Measurements from ENCODE around the gene PTPMT1. TPM values are rescaled to one million over a fixed set of nuclear protein-coding genes. Genes with fewer than 3 reads are reported as not detected.
A peak's percentile ranks its signal among the peaks of the same experiment; 100 is the strongest.

PTPMT1 gene
- total and polyA plus RNA-seq, 12 donors, result 16.9 to 66.9 (median 22.4) TPM

DNA sequence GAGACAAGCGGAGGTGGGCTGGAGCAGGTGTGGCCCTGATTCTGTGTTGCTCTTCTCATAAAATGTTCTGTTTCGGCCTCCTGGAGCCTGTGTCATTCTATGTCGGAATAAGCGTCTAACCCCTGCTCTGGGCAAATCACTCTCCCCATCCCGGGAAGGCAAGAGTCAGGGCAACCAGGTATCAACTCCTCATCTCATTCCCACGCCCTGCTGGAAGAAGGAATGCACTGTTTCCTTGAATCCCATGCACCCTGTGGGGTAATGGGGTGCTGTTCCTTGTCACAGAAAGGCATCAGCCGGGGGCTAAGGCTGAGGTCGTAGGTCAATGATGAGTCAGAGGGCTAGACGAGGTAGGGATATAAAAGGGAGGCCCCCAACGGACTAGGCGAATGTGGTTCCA lies 23.7 kb downstream of the PTPMT1 start:
- DNase-seq (no peak), ATAC-seq (no peak)
- peak overlapping the region in 6 of 10 donors; percentile 21 to 51 (median 44) for H3K4me3 ChIP-seq
- TF ChIP-seq, protein P1, sequence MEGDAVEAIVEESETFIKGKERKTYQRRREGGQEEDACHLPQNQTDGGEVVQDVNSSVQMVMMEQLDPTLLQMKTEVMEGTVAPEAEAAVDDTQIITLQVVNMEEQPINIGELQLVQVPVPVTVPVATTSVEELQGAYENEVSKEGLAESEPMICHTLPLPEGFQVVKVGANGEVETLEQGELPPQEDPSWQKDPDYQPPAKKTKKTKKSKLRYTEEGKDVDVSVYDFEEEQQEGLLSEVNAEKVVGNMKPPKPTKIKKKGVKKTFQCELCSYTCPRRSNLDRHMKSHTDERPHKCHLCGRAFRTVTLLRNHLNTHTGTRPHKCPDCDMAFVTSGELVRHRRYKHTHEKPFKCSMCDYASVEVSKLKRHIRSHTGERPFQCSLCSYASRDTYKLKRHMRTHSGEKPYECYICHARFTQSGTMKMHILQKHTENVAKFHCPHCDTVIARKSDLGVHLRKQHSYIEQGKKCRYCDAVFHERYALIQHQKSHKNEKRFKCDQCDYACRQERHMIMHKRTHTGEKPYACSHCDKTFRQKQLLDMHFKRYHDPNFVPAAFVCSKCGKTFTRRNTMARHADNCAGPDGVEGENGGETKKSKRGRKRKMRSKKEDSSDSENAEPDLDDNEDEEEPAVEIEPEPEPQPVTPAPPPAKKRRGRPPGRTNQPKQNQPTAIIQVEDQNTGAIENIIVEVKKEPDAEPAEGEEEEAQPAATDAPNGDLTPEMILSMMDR (IDR thresholded peaks at IDR 0.05), result no peak
- WGBS, 2 donors, result 82 to 86% methylated on average over 11 of the region's 11 CpGs
- intact Hi-C loops (cut with DNase I), result loop anchor here in 1 of 10 donors (10.0 kb wide), 1 partner anchor 746 kb away; no protein-coding TSS in a partner anchor
- H3K36me3 ChIP-seq, result peaks cover 0 to 14% (median 11%) of the 10 kb centered on the region in 9 donors
- no peaks in the 10 kb centered on the region for H3K9me3 ChIP-seq
- H3K27ac ChIP-seq, result peak overlapping the region in 1 of 10 donors; percentile 16
- peaks cover 2 to 36% (median 16%) of the 10 kb centered on the region in 9 donors for H3K4me1 ChIP-seq
- H3K27me3 ChIP-seq, result peaks cover 0 to 52% (median 36%) of the 10 kb centered on the region in 7 donors

DNA sequence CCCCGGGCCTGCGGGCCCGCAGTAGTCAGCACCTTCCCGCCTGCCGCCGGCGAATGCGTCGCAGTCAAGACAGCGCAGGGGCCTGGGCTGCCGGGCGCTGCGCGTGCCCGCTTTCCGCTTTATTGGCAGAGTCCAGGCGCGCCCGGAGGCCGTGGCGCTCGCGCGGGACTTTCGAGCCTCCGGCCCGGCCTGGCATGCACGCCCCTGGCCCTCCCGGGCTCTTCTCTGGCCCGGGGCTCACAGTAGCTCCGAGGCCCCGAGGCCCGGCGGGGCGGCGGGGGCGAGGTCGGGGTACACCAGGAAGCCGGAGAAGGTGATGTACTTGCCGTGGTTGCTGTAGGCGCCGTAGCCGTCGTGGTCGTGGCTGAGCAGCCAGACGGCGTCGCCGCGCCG lies 24.2 kb downstream of the PTPMT1 start:
- intact Hi-C loops (cut with DNase I), result loop anchor here in 1 of 10 donors (10.0 kb wide), 1 partner anchor 745 kb away; no protein-coding TSS in a partner anchor
- Histone ChIP-seq H3K36me3 (peaks cover 0 to 9% (median 6%) of the 10 kb centered on the region in 9 donors), H3K27me3 (peaks cover 0 to 57% (median 40%) of the 10 kb centered on the region in 7 donors), H3K4me1 (peaks cover 2 to 40% (median 20%) of the 10 kb centered on the region in 9 donors), H3K27ac (peak overlapping the region in 1 of 10 donors; percentile 16), H3K4me3 (peak overlapping the region in 9 of 10 donors; percentile 17 to 51 (median 42)), H3K9me3 (no peaks in the 10 kb centered on the region)
- 26 to 40% methylated on average over 51 of the region's 51 CpGs for WGBS, 2 donors
- ATAC-seq (peak in 1 of 8 donors; percentile 6), DNase-seq (no peak)
- TF ChIP-seq, protein P1 (IDR thresholded peaks at IDR 0.05), result no peak

DNA sequence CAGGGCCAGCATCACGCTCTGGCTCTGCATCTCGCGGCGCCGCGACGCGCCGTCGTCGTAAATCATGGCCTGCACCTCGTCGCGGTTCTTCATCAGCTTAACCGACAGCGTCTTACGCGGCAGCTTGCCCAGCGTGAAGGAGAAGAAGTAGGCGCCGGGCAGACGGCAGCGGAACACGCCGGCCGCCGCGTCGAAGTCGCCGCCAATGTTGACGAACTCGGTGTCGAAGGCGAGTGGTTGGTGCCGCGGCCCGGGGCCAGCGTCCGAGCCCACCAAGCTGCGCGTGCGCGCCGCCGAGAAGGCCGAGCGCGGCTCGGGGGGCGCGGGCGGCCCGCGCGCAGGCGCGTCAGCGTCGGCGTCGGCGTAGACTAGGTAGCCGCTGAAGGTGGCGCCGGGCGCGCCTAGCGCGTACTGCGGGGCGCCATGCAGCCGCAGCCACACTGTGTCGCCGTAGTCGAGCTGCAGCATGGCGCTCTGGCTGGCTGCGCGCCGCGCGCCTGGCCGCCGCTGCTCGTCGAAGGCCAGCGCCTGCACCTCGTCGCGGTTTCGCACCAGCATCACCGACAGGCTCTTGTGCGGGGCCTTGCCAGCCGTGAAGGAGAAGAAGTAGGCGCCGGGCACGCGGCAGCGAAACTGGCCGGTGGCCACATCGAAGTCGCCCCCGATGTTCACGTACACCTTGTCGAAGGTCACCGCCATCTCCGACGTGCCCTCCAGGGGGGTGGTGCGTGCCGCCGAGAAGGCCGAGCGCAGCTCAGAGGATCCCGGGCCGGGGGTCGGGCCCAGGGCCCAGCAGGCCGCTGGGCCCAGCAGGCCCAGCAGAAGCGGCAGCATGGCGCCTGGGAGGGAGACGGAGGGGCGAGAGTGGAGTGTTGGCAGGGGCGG lies 24.8 kb downstream of the PTPMT1 start:
- Histone ChIP-seq H3K9me3 (no peaks in the 10 kb centered on the region), H3K27me3 (peaks cover 0 to 62% (median 47%) of the 10 kb centered on the region in 7 donors), H3K4me1 (peaks cover 2 to 45% (median 25%) of the 10 kb centered on the region in 9 donors), H3K4me3 (peak overlapping the region in 9 of 10 donors; percentile 17 to 51 (median 42)), H3K27ac (peak overlapping the region in 1 of 10 donors; percentile 16), H3K36me3 (peaks cover 0 to 3% (median 0%) of the 10 kb centered on the region in 9 donors)
- TF ChIP-seq, protein P1 (IDR thresholded peaks at IDR 0.05), result no peak
- 27 to 28% methylated on average over 105 to 122 of the region's 122 CpGs for WGBS, 2 donors
- DNase-seq, result peak in 1 of 2 donors; percentile 39
- intact Hi-C loops (cut with DNase I), result loop anchor here in 1 of 10 donors (10.0 kb wide), 1 partner anchor 745 kb away; no protein-coding TSS in a partner anchor
- peak in 1 of 8 donors; percentile 16 for ATAC-seq

GRCh38 chr11:47591764-47592163 lies 26.4 kb downstream of the PTPMT1 start:
- DNase-seq (no peak), ATAC-seq (no peak)
- 51 to 57% methylated on average over 7 of the region's 7 CpGs for WGBS, 2 donors
- Histone ChIP-seq H3K4me3 (no peak overlapping the region), H3K27me3 (peaks cover 0 to 62% (median 50%) of the 10 kb centered on the region in 7 donors), H3K9me3 (no peaks in the 10 kb centered on the region), H3K27ac (no peak overlapping the region), H3K36me3 (no peaks in the 10 kb centered on the region), H3K4me1 (peaks cover 2 to 31% (median 18%) of the 10 kb centered on the region in 9 donors)
- intact Hi-C loops (cut with DNase I), result no loop called here
- TF ChIP-seq, protein P1 (IDR thresholded peaks at IDR 0.05), result no peak
